GM12878 (cell line): Measurements from ENCODE around the gene MROH2A. TPM values are rescaled to one million over a fixed set of nuclear protein-coding genes. Genes with fewer than 3 reads are reported as not detected.
"Not testable (repeated sequence)": the region's sequence is repeated elsewhere in the genome, so short reads cannot be mapped to it uniquely, and the experiment has no call there.

Source experiments
- ATAC-seq: fragments of 200-7000 bp; cut with Tn5 transposase; 3 replicates; pipeline ENCODE4 v1.9.1; 2020; ENCODE audit warnings: mild to moderate bottlenecking, moderate library complexity
- BruUV-seq: library from RNA; stranded (reverse); fragments of 400-500 nt; replicated peaks from 2 replicates; lab custom pipeline; 2021; lab: Mats Ljungman, UMichigan
- CTCF ChIA-PET: fragments of 300-600 bp; sonication (Branson Sonifier 250); formaldehyde crosslinking; extraction: SDS; loops from one replicate; lab custom pipeline; 2021; ENCODE audit warnings: inconsistent platforms; lab: Yijun Ruan, JAX
- POLR2A ChIA-PET: fragments of 350-600 bp; formaldehyde crosslinking; extraction: SDS; loops from one replicate; lab custom pipeline; 2021; ENCODE audit warnings: inconsistent platforms; lab: Charles Lee
- RAD21 ChIA-PET: fragments of 300-600 bp; sonication (Branson Sonifier 250); formaldehyde crosslinking; loops from one replicate; lab custom pipeline; 2023; ENCODE audit warnings: antibody characterized with exemption; ENCODE audit not compliant: unreplicated experiment; lab: Charles Lee
- SMC1A ChIA-PET: fragments of 300-600 bp; sonication (Branson Sonifier 250); formaldehyde crosslinking; loops from one replicate; lab custom pipeline; 2023; ENCODE audit not compliant: unreplicated experiment, uncharacterized antibody; lab: Charles Lee
- DNase-seq: peaks from one replicate; pipeline ENCODE4 v3.0.0-alpha.2; 2011; ENCODE audit warnings: low read depth, low spot score
- FAIRE-seq: peaks from 3 replicates; lab custom pipeline; 2011; peaks lifted over from hg19 to GRCh38; lab: Jason Lieb, UNC
- H2AFZ ChIP-seq: 2 replicates; pipeline ENCODE4 v1.6.0; 2011; ENCODE audit warnings: low read depth, low read length, control low read depth; ENCODE audit not compliant: control insufficient read depth
- H3K27ac ChIP-seq: 2 replicates; pipeline ENCODE4 v1.5.1; 2011; ENCODE audit warnings: control low read depth; ENCODE audit not compliant: control insufficient read depth, insufficient read depth
- H3K27me3 ChIP-seq, 2 experiments: replicated peaks in 1 of 2; 2 replicates each; pipeline versions ENCODE4 v1.6.0 to v1.6.1; 2011; ENCODE audit warnings: low read length in 1 of 2; ENCODE audit not compliant: control insufficient read depth in 2 of 2, insufficient read depth in 2 of 2
- H3K36me3 ChIP-seq, 2 experiments: 2 replicates each; pipeline ENCODE4 v1.5.1; 2011; ENCODE audit warnings: low read length in 1 of 2; ENCODE audit not compliant: control insufficient read depth in 2 of 2, insufficient read depth in 2 of 2
- H3K4me1 ChIP-seq: 2 replicates; pipeline ENCODE4 v1.6.1; 2011; ENCODE audit warnings: mild to moderate bottlenecking, low read length, moderate library complexity, mixed read lengths; ENCODE audit not compliant: control insufficient read depth, insufficient read depth
- H3K4me2 ChIP-seq: 2 replicates; pipeline ENCODE4 v1.6.0; 2011; ENCODE audit warnings: control low read depth; ENCODE audit not compliant: control insufficient read depth, insufficient read depth
- H3K4me3 ChIP-seq: fragments of 200-600 bp; sonication (generic); 2 replicates; pipeline ENCODE4 v1.5.1; 2016
- H3K79me2 ChIP-seq: 2 replicates; pipeline ENCODE4 v1.6.0; 2011; ENCODE audit warnings: low read length; ENCODE audit not compliant: control insufficient read depth, insufficient read depth
- H3K9ac ChIP-seq: 2 replicates; pipeline ENCODE4 v1.8.0; 2011; ENCODE audit warnings: low read length, control low read depth, mixed read lengths; ENCODE audit not compliant: control insufficient read depth, insufficient read depth
- H3K9me3 ChIP-seq: replicated peaks from 3 replicates; pipeline ENCODE4 v1.5.1; 2011; ENCODE audit warnings: mild to moderate bottlenecking, low read length; ENCODE audit not compliant: control insufficient read depth, insufficient read depth
- H4K20me1 ChIP-seq: 2 replicates; pipeline ENCODE4 v1.6.0; 2011; ENCODE audit not compliant: control insufficient read depth, insufficient read depth
- CHD4 ChIP-seq: fragments of 200-600 bp; sonication (generic); IDR thresholded peaks from 2 replicates; pipeline ENCODE4 v1.6.1; 2016; ENCODE audit warnings: mild to moderate bottlenecking
- CREB1 ChIP-seq: IDR thresholded peaks from 2 replicates; pipeline ENCODE4 v1.6.1; 2012; ENCODE audit warnings: low read depth, mild to moderate bottlenecking, inconsistent platforms
- MTA2 ChIP-seq: fragments of 450-650 bp; IDR thresholded peaks from 2 replicates; pipeline ENCODE4 v1.6.1; 2016; ENCODE audit warnings: low read depth, mild to moderate bottlenecking, moderate library complexity
- MYC ChIP-seq: IDR thresholded peaks from 2 replicates; pipeline ENCODE4 v1.6.1; 2011; ENCODE audit warnings: mild to moderate bottlenecking, low read length, moderate library complexity, inconsistent platforms; ENCODE audit not compliant: insufficient read depth, insufficient replicate concordance, insufficient read length, severe bottlenecking
- NR2F1 ChIP-seq: fragments of 450-650 bp; conservative IDR thresholded peaks from 2 replicates; pipeline ENCODE4 v1.6.1; 2017; ENCODE audit warnings: mild to moderate bottlenecking
- NRF1 ChIP-seq: conservative IDR thresholded peaks from 2 replicates; pipeline ENCODE4 v1.6.1; 2011; ENCODE audit warnings: mild to moderate bottlenecking, low read depth, low read length, improper control_type of control experiment
- RB1 ChIP-seq: fragments of 450-650 bp; formaldehyde crosslinking; IDR thresholded peaks from 2 replicates; pipeline ENCODE4 v1.6.1; 2017; ENCODE audit warnings: mild to moderate bottlenecking, borderline replicate concordance
- SPI1 ChIP-seq: IDR thresholded peaks from 2 replicates; pipeline ENCODE4 v1.6.1; 2011; ENCODE audit warnings: low read depth, mild to moderate bottlenecking, low read length, moderate library complexity, borderline replicate concordance; ENCODE audit not compliant: insufficient read depth
- SREBF1 ChIP-seq: IDR thresholded peaks from 2 replicates; pipeline ENCODE4 v1.6.1; 2012; ENCODE audit warnings: mild to moderate bottlenecking, low read length
- WGBS: methylation state at CpG from one replicate; pipeline ENCODE4 v1.1.6; 2016; ENCODE audit warnings: low lambda C conversion rate; ENCODE audit not compliant: insufficient replicate concordance, insufficient coverage; ENCODE audit errors: missing lambda C conversion rate; 5-methylcytosine and 5-hydroxymethylcytosine counted together
- in situ Hi-C: fragments of 300-500 bp; cut with MboI; formaldehyde crosslinking; loops from 9 replicates; pipeline ENCODE4 v1.14.3; 2018; ENCODE audit warnings: mixed read lengths
- intact Hi-C: fragments of 100-400 bp; cut with micrococcal nuclease; formaldehyde crosslinking; loops from one replicate; pipeline ENCODE4 v1.14.2; 2022; ENCODE audit not compliant: unreplicated experiment
- polyA plus RNA-seq, 11 experiments: library from polyadenylated mRNA; depleted of rRNA in 4 of 11; unstranded in 6 of 11; stranded (reverse) in 5 of 11; fragments of >200 nt; fragmentation: Nextera tagmentation in 4 of 11; fragmentation: Illumina TruSeq in 1 of 11; extraction: Ambion mirVana in 4 of 11; extraction: Trizol in 1 of 11; gene quantifications; 1 replicate in 1 of 11; 2 replicates in 10 of 11; pipeline versions ENCODE4 v1.2.1 to v1.2.3, GENCODE V29; 2011 to 2016; ENCODE audit warnings: inconsistent platforms in 2 of 11, missing spikeins in 2 of 11, low read depth in 1 of 11
- total RNA-seq, 4 experiments: library from RNA; depleted of rRNA in 3 of 4; stranded (reverse); fragments of >200 nt in 3 of 4; fragmentation: Illumina TruSeq in 1 of 4; extraction: Trizol in 1 of 4; gene quantifications; 2 replicates each; pipeline versions ENCODE4 v1.2.1 to v1.2.3, GENCODE V29; 2013 to 2021
- TF ChIP-seq, protein P1 (sequence below): IDR thresholded peaks from 2 replicates; pipeline ENCODE4 v1.6.1; 2012; ENCODE audit warnings: low read depth, low read length, improper control_type of control experiment
- TF ChIP-seq, protein P2 (sequence below): IDR thresholded peaks from 2 replicates; pipeline ENCODE4 v1.6.1; 2011; ENCODE audit warnings: borderline replicate concordance, low read depth, mild to moderate bottlenecking, moderate library complexity, low read length; ENCODE audit not compliant: insufficient read depth, poor library complexity, severe bottlenecking

The MROH2A gene
- total and polyA plus RNA-seq, 10 of the 15 experiments (the other 5 are each of a cell fraction or from before 2014, with no cell fraction given): not detected

DNA sequence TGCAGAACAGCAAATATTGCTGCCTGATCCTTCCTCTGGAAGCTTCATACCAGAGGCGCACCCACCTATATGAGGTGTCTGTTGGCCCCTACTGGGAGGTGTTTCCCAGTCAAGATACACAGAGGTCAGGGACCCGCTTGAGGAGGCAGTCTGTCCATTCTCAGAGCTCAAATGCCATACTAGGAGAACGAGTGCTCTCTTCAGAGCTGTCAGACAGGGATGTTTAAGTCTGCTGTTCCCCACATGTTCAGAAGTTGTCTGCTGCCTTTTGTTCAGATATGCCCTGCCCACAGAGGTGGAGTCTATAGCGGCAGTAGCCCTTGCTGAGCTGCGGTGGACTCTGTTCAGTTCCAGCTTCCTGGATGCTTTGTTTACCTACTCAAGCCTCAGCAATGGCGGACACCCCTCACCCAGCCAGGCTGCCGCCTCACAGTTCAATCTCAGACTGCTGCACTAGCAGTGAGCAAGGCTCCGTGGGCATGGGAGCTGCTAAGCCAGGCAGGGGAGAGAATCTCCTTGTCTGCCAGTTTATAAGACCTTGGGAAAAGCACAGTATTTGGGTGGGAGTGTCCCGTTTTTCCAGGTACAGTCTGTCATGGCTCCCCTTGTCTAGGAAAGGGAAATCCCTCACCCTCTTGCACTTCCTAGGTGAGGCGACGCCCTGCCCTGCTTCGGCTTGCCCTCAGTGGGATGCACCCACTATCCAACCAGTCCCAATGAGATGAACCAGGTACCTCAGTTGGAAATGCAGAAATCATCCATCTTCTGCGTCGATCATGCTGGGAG, 41.1 kb upstream of the MROH2A start:
- H3K9me3 ChIP-seq, H2AFZ ChIP-seq, H3K79me2 ChIP-seq, CTCF ChIA-PET, H3K4me2 ChIP-seq, H4K20me1 ChIP-seq, POLR2A ChIA-PET, FAIRE-seq, H3K4me1 ChIP-seq, H3K9ac ChIP-seq, H3K27me3 ChIP-seq, BruUV-seq, in situ Hi-C loops, H3K27ac ChIP-seq, H3K4me3 ChIP-seq, ATAC-seq, RAD21 ChIA-PET, DNase-seq, H3K36me3 ChIP-seq, intact Hi-C loops: not testable (repeated sequence)
- 42% methylated on average over 14 of the region's 14 CpGs for WGBS
- SMC1A ChIA-PET: interaction anchor here (0.7 kb wide), 1 partner anchor 31 kb away, joined by 3 read pairs; no protein-coding TSS in a partner anchor

GRCh38 chr2:233740870-233741269, 37.3 kb upstream of the MROH2A start:
- DNase-seq (no peak), ATAC-seq (no peak), FAIRE-seq (no peak)
- Histone ChIP-seq H3K27me3 (no peaks in the 10 kb centered on the region; a peak in 1 of 4 replicates), H2AFZ (no peak overlapping the region), H3K79me2 (no peaks in the 10 kb centered on the region), H3K9ac (no peak overlapping the region), H3K4me2 (no peak overlapping the region), H4K20me1 (no peaks in the 10 kb centered on the region), H3K4me1 (no peaks in the 10 kb centered on the region), H3K9me3 (no peaks in the 10 kb centered on the region), H3K36me3 (no peaks in the 10 kb centered on the region), H3K27ac (no peak overlapping the region), H3K4me3 (no peak overlapping the region)
- intact Hi-C loops (no loop called here), in situ Hi-C loops (no loop called here)
- WGBS: 0% methylated on average over 2 of the region's 2 CpGs
- ChIA-PET RAD21 (no interaction called here), SMC1A (no interaction called here), POLR2A (no interaction called here), CTCF (no interaction called here)
- BruUV-seq: no TSS peak
- TF ChIP-seq, protein P1, sequence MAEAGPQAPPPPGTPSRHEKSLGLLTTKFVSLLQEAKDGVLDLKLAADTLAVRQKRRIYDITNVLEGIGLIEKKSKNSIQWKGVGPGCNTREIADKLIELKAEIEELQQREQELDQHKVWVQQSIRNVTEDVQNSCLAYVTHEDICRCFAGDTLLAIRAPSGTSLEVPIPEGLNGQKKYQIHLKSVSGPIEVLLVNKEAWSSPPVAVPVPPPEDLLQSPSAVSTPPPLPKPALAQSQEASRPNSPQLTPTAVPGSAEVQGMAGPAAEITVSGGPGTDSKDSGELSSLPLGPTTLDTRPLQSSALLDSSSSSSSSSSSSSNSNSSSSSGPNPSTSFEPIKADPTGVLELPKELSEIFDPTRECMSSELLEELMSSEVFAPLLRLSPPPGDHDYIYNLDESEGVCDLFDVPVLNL: no peak
- TF ChIP-seq, protein P2, sequence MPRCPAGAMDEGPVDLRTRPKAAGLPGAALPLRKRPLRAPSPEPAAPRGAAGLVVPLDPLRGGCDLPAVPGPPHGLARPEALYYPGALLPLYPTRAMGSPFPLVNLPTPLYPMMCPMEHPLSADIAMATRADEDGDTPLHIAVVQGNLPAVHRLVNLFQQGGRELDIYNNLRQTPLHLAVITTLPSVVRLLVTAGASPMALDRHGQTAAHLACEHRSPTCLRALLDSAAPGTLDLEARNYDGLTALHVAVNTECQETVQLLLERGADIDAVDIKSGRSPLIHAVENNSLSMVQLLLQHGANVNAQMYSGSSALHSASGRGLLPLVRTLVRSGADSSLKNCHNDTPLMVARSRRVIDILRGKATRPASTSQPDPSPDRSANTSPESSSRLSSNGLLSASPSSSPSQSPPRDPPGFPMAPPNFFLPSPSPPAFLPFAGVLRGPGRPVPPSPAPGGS: no peak
- TF ChIP-seq CHD4 (no peak), SPI1 (no peak), CREB1 (no peak), MYC (no peak), NR2F1 (no peak), MTA2 (no peak), NRF1 (no peak), RB1 (no peak), SREBF1 (no peak)
